ENCODE data around the gene DOK6.
"Not testable (repeated sequence)": the region's sequence is repeated elsewhere in the genome, so short reads cannot be mapped to it uniquely, and the experiment has no call there.

The DOK6 gene

DNA sequence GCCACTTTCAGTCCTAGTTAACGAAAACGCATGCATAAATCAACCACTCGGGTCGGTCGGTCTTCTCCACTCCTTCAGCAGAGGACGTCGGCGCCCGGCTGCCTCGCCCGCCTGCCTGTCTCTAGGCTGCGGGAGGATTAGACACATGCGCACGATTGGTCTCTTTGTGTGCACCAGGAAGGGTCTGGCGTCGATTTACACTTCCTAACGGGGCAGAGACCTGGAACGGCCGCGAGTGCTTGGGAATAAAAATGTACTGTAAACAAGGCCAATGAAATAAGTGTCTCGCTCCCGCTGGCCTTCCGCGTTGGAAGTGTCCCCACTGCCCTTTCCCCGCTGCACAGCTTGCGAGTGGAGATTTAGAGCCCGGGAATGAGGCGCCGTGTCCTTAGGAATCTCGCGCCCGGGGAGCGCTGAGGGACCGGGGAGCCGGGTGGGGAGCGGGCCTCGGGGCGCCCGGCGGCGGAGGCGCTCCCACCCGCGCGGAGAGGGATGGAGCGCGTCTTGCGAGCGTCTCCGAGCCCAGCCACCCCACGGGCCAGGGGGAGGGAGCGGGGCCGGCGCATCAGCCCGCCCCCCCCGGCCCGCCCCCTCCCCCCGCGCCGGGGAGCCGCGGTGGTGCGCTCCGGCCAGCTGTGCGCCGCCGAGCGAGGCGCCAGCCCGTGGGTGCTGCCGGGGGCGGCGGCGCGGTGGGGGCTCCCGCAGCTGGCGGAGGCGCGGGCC is at the start of gene DOK6:
Gene DOK6 (plus strand): TSS at position 636 of the 723 bp plus-strand sequence.
- no peak for DNase-seq

DNA sequence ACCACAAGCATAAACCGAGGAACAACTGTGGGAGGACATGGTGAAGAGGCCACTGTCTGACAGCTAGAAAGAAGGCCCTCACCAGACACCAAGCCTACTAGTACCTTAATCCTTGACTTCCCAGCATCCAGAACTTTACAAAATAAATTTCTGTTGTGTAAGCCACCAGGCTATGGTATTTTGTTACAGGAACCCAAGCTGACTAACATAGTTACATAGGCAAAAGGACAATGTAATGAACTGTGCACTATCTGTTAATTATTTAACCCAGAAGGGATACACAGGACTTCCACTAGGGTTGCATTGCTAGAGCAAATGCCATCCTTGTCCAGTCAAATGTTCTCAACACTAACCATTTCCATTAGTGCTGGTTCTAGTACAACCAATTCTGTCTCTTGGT is 47.7 kb upstream of the DOK6 start:
- no peak for DNase-seq

GRCh38 chr18:69357590-69357989 is 43.1 kb upstream of the DOK6 start:
- DNase-seq: no peak

DNA sequence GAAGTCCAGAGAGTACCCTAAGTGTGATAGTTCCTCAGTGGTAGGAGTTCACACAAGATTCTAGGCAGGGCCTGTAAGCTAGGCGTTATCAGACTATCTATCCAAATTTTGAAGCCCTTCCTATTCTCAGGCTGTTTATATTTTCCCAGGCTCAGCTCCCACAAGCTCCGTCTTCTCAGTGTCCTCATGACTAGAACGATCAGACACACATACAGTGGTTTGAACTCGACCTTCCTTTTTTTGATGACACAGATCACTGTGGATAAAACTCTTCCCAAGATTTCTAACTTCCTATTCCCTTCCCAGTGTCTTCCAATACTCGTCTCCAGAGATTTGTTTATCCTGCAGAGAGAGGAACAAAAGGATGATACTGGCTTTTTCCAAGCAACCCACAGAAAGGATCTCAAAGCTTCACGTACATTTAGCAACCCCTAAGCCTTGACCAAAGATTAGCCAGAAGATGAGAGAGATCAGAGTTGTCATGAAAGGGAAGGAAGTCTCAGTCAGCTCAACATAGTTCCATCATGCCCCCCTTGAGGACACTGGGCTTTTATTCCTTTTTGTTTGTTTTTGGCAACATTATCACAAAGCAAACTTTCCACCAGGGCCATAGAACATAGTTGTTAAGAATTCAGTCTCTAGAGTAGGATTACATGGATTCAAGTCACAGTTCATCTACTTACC is 42.3 kb upstream of the DOK6 start:
- no peak for DNase-seq

DNA sequence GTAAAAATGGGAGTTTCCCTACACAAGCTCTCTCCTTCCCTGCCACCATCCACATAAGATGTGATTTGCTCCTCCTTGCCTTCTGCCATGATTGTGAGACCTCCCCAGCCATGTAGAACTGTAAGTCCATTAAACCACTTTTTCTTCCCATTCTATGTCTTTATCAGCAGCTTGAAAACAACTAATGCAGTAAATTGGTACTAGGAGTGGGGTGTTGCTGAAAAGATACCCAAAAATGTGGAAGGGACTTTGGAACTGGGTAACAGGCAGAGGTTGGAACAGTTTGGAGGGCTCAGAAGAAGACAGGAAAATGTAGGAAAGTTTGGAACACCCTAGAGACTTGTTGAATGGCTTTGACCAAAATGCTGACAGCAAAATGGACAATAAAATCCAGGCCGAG is 40.9 kb upstream of the DOK6 start:
- not testable (repeated sequence) for DNase-seq

DNA sequence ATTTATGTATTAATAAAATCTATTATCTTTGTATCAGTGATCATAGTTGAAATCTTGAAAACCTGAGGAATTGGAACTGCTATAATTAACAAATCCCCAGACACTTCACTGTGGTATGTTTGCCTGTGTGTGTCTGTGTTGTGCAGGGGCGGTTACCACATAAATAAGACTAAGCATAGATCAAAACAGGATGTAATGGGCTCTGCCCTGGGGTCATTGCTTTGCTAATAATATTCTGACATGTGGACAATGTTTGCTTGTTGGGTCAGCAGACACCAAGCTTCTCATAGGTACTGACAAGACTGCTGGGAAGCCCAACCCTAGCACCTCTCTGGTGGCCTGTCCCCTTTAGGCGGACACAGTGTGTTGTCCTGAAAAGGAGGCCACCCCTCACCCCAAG is 35.8 kb upstream of the DOK6 start:
- DNase-seq: no peak

DNA sequence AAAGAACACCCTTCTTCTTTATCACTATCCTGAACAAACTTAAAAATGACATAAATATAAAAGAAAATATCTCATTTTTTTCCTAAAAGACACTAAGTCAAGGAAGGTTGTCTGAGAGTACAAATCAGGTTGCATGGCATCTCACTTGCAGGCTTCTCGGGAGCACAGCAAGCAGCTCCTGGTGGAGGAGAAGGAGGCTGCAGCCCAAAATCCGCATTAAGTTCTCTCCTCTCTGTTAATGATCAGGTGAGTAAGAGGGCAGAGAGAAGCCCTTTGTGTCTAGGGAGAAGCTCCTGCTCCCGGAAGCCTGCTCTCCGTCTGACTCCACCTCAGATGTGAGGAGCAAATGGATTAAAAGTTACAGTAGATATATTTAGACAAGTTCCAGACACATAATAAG is 35.0 kb upstream of the DOK6 start:
- DNase-seq: no peak

DNA sequence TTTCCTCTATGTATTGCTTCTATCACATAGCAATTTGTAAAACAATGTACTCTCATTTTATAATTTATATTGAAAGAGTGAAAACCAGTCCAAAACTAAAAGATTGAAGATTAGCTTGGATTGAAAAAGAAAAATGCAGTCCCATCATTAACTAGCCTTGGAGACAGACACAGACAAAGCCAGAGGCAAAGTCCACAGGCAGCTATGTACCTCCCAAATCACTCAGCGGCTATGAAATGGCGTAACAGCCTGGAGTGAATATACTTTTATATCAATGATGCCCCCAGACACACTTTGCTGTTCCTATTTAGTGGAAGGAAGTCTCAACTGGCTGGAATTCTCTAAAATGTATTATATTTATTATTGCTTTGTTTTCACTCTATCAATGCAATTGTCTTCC is 33.6 kb upstream of the DOK6 start:
- DNase-seq: no peak

- DNase-seq: no peak
Measured at GRCh38 chr18:69371729-69372128, 29.0 kb upstream of the DOK6 start.

DNA sequence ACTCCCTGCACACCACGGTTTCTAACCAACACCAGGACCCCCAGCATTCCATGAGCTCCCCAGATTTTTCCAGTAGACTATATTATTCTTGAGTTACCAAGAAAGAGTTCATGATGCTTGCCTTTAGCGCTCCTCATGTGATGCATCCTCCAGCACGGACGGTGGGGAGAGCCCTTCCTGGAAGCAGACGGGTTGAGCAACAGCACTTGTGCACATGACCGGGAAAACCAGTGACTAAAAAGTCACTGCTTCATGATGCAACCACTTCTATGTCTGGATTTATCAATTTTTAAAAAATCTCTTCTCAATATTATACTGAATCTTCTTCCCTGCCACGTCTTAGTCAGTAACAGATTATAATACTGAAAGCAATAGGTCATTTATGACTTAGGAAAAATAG is 20.4 kb upstream of the DOK6 start:
- DNase-seq: no peak

GRCh38 chr18:69383186-69383585 is 17.5 kb upstream of the DOK6 start:
- DNase-seq: no peak

- DNase-seq: no peak
Measured at GRCh38 chr18:69387186-69387585, 13.5 kb upstream of the DOK6 start.

DNA sequence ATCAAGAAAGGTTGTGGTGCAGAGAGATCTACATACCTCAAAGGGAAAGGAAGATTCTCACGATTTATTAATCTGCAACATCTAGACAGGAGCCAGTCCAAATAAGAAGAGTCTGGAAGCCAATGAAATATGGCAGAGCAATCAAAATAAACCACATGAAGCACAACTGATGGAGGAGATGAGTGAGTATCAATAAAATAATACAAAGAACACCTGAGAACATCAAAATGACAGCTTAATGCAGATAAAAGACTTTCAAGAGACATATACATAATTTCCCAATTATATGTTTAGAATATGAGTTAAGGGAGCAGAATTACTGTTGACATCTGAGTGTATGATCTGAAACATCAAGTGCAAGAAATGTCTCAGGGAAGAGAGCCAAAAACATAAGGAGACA is 12.5 kb upstream of the DOK6 start:
- no peak for DNase-seq

DNA sequence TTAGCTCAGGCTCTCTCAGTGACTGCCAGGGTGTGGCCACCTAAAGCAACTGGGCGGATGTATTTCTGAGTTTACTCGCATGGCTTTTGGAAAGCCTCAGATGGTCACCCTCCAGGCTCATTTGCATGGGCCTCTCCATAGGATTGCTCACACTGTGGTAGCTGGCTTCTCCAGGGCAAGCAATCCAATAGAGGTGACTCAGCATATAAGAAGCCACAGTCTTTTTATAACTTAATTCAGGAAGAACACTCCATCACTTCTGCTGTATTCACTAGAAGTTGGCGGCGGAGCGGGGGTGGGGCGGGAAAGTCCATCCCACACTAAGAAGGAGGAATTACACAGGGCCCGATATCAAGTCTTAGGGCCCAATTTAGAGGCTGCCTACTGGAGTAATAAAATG is 3.6 kb upstream of the DOK6 start:
- no peak for DNase-seq

DNA sequence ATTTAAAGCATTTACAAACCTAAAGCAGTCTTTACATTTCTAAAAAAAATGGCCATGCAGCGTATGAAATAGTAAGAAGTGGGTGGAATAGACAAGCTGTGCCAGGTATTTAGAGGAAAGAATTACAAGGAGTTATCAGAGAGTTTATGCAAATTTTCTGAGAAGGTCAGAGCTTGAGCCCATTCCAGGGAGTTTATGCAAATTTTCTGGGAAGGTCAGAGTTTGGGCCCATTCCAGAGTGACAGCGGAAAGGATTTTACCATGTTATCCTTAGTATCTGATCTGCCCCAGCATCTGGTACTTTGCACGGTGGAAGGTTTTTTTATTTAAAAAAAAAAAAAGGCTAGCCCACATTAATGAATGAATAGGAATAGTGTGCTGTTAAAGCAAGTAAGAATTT is 1.4 kb upstream of the DOK6 start:
- no peak for DNase-seq

- DNase-seq: no peak
Measured at GRCh38 chr18:69400976-69401225, 213 bp downstream of the DOK6 start.

DNA sequence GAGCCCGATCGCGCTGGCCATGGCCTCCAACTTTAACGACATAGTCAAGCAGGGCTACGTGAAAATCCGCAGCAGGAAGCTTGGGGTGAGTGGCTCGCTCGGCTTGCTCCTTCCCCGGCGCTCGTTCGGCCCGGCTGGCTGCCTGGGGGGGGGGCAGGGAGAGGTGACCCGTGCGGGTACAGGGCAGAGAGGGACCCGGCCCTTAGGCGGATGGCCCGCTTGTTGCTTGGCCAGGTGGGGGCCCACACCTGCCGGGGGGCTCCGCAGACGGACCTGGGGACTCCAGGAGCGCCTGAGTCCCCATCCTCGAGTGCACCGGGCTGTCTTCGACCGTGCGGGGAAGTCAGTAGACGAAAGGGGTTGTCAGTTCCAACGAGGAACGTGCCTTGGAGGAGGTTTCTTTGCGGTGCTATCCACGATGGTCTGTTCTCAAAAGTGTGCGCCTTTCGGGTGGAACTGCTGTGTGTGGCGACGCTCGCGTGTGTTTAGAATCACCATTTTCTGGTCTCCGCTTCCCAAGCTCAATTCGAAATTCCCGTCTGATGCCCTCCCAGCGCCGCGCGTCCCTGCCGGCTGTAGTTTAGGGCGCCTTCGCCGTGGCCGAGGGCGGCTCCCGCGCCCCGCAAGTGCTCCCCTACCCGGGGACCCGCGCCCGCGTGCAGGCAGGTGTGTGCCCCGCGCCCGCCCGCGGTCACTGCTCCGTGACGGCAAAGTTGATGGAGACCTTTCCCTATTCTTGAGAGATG is 711 bp downstream of the DOK6 start:
- DNase-seq: no peak

GRCh38 chr18:69401972-69402532 is 1.4 kb downstream of the DOK6 start:
- DNase-seq: no peak

- no peak for DNase-seq
Measured at GRCh38 chr18:69402533-69402989, 1.9 kb downstream of the DOK6 start.

DNA sequence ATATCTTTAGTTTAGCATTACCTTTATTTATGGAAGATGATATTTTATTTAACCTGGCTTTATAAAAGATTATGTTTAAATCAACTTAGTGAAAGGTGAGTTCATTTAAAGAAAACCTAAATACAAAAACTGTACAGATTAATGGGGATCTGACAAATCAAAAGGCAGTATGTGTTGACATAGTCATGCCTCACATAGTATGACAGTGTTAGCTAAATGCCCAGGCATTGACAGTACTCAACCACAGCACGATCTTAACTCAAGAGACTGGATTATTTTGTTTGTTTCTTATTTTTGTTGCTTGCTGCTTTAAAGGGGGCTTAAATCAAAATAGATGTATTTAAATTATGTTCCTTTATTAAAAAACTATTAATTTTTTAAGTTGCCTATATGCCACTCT is 7.8 kb downstream of the DOK6 start:
- DNase-seq: no peak

DNA sequence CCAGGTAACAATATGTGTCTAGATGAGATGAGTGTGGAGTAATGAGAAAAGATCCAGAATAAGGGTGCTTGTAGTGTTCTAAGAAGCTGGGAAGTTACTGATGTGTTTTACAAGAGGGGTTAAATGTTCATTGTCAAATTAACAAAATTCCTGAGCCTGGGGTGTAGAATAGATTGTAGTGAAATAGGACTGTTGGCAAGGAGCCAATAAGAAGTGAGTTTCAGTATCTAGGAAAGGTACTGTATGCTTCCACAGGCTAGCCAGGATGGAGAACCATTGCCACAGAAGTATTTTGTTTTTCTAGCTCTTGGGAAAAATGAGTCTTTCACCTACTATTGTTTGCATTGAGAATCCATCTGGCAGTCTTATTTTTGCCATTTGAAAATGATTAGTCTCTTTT is 10.5 kb downstream of the DOK6 start:
- no peak for DNase-seq

GRCh38 chr18:69414184-69414583 is 13.5 kb downstream of the DOK6 start:
- DNase-seq: no peak

- DNase-seq: no peak
Measured at GRCh38 chr18:69432847-69433246, 32.2 kb downstream of the DOK6 start.

- DNase-seq: no peak
Measured at GRCh38 chr18:69435000-69435399, 34.3 kb downstream of the DOK6 start.
